DOHH2 (cell line): ENCODE data around the gene TKT.

ENCODE experiments used
- EZH2phosphoT487 ChIP-seq: fragments of 200-600 bp; sonication (generic); IDR thresholded peaks from 2 replicates; pipeline ENCODE4 v1.6.1; 2017; ENCODE audit warnings: borderline replicate concordance, mild to moderate bottlenecking, antibody characterized with exemption, low read length, moderate library complexity, mixed read lengths
- TF ChIP-seq, protein P1 (sequence below): fragments of 200-600 bp; sonication (generic); IDR thresholded peaks from one replicate; pipeline ENCODE4 v1.5.1; 2014; ENCODE audit warnings: antibody characterized with exemption, mild to moderate bottlenecking, low read depth, low read length; ENCODE audit not compliant: poor library complexity, severe bottlenecking

DNA sequence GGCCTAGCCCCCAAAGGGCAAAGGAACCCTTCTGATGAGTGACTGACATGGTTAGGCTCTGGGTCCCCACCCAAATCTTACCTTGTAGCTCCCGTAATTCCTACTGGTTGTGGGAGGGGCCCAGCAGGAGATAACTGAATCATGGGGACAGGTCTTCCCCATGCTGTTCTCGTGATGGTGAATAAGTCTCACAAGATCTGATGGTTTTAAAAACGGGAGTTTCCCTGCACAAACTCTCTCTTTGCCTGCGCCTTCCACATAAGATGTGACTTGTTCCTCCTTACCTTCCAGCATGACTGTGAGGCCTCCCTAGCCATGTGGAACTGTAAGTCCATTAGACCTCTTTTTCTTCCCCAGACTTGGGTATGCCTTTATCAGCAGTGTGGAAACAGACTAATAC, 16.9 kb downstream of the TKT start:
- TF ChIP-seq, protein P1, sequence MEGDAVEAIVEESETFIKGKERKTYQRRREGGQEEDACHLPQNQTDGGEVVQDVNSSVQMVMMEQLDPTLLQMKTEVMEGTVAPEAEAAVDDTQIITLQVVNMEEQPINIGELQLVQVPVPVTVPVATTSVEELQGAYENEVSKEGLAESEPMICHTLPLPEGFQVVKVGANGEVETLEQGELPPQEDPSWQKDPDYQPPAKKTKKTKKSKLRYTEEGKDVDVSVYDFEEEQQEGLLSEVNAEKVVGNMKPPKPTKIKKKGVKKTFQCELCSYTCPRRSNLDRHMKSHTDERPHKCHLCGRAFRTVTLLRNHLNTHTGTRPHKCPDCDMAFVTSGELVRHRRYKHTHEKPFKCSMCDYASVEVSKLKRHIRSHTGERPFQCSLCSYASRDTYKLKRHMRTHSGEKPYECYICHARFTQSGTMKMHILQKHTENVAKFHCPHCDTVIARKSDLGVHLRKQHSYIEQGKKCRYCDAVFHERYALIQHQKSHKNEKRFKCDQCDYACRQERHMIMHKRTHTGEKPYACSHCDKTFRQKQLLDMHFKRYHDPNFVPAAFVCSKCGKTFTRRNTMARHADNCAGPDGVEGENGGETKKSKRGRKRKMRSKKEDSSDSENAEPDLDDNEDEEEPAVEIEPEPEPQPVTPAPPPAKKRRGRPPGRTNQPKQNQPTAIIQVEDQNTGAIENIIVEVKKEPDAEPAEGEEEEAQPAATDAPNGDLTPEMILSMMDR, result no peak
- TF ChIP-seq EZH2phosphoT487, result no peak
